Vagina (tissue), 2 donors: ENCODE results near the gene ACSL5.

ENCODE experiments used
- CTCF ChIP-seq, 3 experiments: fragments of 450-650 bp in 2 of 3; fragments of 200-600 bp in 1 of 3; sonication (generic) in 1 of 3; IDR thresholded peaks; one replicate each; pipeline ENCODE4 v1.5.1; 2017 to 2019; ENCODE audit warnings: antibody characterized with exemption in 3 of 3, mild to moderate bottlenecking in 2 of 3, moderate library complexity in 2 of 3
- POLR2A ChIP-seq, 2 donors: fragments of 450-650 bp; IDR thresholded peaks; one replicate each; pipeline ENCODE4 v1.6.1; 2017; ENCODE audit warnings: antibody characterized with exemption in 2 of 2, mild to moderate bottlenecking in 2 of 2, moderate library complexity in 2 of 2
- POLR2AphosphoS5 ChIP-seq, 2 donors: sonication (generic); formaldehyde crosslinking; IDR thresholded peaks; one replicate each; pipeline ENCODE4 v1.9.0; 2017; ENCODE audit warnings: antibody characterized with exemption in 2 of 2, mild to moderate bottlenecking in 2 of 2, low read depth in 1 of 2; ENCODE audit not compliant: insufficient read depth in 1 of 2

GRCh38 chr10:112361951-112362751 is 11.8 kb upstream of the ACSL5 start:
- TF ChIP-seq CTCF (IDR thresholded peaks at IDR 0.05) = no peak
- TF ChIP-seq POLR2AphosphoS5 (IDR thresholded peaks at IDR 0.05; ENCODE audit: insufficient read depth in 1 of 2, low read depth in 1 of 2) = peak in 1 of 2 donors; percentile 70
- no peak for TF ChIP-seq POLR2A (IDR thresholded peaks at IDR 0.05)
